ENCODE data around the gene HNRNPUL2. TPM values are rescaled to one million over a fixed set of nuclear protein-coding genes. Genes with fewer than 3 reads are reported as not detected.

Gene HNRNPUL2
- total and polyA plus RNA-seq, 10 of the 15 experiments (the other 5 are each of a cell fraction or from before 2014, with no cell fraction given) = 1.6 to 72.2 (median 14.9) TPM

DNA sequence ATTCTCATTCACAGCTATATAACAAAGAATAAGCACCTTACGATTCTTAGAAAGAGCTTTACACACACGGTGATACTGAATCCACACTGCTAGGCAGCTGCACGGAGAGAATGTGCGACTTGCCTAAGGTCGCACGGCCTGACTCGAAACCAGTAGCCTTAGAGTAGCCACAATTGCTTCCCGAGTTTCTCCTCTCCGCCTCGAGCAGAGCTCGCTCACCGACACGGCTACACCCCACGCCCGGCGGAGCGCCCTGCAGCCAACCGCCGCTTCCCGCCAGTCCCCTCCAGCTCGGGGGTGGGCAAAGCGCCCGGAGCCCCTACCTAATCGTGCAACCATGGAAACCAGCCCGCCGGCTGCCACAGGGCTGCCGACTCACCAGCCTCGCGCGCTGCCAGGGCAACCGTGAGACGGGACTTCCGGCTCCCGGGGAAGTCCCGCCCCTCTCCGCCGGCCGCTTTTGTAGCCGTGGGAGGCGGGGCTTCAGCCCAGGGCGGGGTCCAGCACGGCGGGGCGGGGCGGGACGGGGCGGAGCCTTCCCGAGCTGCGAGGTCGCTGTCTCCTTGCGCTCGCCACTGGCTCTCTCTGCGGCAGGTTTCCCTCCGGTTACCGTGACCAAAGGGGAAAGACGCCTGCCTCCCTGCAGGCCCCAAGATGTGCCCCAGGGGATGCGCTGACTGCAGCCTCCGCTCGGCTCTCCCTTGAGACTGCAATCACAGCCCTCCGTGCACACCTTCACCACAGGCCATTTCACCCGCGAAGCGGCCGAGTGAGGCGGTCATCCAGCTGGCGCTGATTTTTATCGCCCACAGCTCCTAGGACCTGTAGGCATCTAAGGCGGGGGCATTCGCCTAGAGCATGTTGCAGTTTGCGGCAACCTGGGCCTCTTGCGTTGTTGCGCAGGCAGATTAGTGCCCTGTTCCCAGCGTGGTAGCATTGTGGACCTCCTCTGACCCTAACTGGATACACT is 21.1 kb downstream of the HNRNPUL2 start (continued):
- TF ChIP-seq, protein P1, sequence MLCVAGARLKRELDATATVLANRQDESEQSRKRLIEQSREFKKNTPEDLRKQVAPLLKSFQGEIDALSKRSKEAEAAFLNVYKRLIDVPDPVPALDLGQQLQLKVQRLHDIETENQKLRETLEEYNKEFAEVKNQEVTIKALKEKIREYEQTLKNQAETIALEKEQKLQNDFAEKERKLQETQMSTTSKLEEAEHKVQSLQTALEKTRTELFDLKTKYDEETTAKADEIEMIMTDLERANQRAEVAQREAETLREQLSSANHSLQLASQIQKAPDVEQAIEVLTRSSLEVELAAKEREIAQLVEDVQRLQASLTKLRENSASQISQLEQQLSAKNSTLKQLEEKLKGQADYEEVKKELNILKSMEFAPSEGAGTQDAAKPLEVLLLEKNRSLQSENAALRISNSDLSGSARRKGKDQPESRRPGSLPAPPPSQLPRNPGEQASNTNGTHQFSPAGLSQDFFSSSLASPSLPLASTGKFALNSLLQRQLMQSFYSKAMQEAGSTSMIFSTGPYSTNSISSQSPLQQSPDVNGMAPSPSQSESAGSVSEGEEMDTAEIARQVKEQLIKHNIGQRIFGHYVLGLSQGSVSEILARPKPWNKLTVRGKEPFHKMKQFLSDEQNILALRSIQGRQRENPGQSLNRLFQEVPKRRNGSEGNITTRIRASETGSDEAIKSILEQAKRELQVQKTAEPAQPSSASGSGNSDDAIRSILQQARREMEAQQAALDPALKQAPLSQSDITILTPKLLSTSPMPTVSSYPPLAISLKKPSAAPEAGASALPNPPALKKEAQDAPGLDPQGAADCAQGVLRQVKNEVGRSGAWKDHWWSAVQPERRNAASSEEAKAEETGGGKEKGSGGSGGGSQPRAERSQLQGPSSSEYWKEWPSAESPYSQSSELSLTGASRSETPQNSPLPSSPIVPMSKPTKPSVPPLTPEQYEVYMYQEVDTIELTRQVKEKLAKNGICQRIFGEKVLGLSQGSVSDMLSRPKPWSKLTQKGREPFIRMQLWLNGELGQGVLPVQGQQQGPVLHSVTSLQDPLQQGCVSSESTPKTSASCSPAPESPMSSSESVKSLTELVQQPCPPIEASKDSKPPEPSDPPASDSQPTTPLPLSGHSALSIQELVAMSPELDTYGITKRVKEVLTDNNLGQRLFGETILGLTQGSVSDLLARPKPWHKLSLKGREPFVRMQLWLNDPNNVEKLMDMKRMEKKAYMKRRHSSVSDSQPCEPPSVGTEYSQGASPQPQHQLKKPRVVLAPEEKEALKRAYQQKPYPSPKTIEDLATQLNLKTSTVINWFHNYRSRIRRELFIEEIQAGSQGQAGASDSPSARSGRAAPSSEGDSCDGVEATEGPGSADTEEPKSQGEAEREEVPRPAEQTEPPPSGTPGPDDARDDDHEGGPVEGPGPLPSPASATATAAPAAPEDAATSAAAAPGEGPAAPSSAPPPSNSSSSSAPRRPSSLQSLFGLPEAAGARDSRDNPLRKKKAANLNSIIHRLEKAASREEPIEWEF (IDR thresholded peaks at IDR 0.05; ENCODE audit: insufficient replicate concordance, low read depth, low read length) = no peak
- TF ChIP-seq SMAD5 (IDR thresholded peaks at IDR 0.05; ENCODE audit: low read depth) = no peak; the same call in 1 of the 2 replicates
- TF ChIP-seq NR2F1 (conservative IDR thresholded peaks at IDR 0.05) = no peak
- TF ChIP-seq CREB1 (IDR thresholded peaks at IDR 0.05; ENCODE audit: low read depth) = 0 out of 2 replicates have a peak, but pooled peaks have one; percentile 38
- no peak; a peak in 2 of 4 replicates for TF ChIP-seq BHLHE40 (IDR thresholded peaks at IDR 0.05; ENCODE audit: borderline replicate concordance in 1 of 2, low read depth in 2 of 2, low read length in 1 of 2)
- TF ChIP-seq CREM (IDR thresholded peaks at IDR 0.05; ENCODE audit: low read depth) = no peak
- TF ChIP-seq BMI1 (IDR thresholded peaks at IDR 0.05; ENCODE audit: borderline replicate concordance) = peak; percentile 92
- no peak for TF ChIP-seq TCF12 (IDR thresholded peaks at IDR 0.05; ENCODE audit: low read depth, low read length)
- TF ChIP-seq, protein P2, sequence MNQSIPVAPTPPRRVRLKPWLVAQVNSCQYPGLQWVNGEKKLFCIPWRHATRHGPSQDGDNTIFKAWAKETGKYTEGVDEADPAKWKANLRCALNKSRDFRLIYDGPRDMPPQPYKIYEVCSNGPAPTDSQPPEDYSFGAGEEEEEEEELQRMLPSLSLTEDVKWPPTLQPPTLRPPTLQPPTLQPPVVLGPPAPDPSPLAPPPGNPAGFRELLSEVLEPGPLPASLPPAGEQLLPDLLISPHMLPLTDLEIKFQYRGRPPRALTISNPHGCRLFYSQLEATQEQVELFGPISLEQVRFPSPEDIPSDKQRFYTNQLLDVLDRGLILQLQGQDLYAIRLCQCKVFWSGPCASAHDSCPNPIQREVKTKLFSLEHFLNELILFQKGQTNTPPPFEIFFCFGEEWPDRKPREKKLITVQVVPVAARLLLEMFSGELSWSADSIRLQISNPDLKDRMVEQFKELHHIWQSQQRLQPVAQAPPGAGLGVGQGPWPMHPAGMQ (IDR thresholded peaks at IDR 0.05; ENCODE audit: borderline replicate concordance) = no peak
- TF ChIP-seq, protein P3, sequence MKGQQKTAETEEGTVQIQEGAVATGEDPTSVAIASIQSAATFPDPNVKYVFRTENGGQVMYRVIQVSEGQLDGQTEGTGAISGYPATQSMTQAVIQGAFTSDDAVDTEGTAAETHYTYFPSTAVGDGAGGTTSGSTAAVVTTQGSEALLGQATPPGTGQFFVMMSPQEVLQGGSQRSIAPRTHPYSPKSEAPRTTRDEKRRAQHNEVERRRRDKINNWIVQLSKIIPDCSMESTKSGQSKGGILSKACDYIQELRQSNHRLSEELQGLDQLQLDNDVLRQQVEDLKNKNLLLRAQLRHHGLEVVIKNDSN (IDR thresholded peaks at IDR 0.05; ENCODE audit: borderline replicate concordance, extremely low read length, insufficient read depth, low read depth, low read length) = no peak
- no peak for TF ChIP-seq EGR1 (IDR thresholded peaks at IDR 0.05; ENCODE audit: borderline replicate concordance in 1 of 2, low read depth in 2 of 2, low read length in 2 of 2)
- TF ChIP-seq, protein P4, sequence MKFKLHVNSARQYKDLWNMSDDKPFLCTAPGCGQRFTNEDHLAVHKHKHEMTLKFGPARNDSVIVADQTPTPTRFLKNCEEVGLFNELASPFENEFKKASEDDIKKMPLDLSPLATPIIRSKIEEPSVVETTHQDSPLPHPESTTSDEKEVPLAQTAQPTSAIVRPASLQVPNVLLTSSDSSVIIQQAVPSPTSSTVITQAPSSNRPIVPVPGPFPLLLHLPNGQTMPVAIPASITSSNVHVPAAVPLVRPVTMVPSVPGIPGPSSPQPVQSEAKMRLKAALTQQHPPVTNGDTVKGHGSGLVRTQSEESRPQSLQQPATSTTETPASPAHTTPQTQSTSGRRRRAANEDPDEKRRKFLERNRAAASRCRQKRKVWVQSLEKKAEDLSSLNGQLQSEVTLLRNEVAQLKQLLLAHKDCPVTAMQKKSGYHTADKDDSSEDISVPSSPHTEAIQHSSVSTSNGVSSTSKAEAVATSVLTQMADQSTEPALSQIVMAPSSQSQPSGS (IDR thresholded peaks at IDR 0.05; ENCODE audit: low read length) = no peak
- TF ChIP-seq, protein P5, sequence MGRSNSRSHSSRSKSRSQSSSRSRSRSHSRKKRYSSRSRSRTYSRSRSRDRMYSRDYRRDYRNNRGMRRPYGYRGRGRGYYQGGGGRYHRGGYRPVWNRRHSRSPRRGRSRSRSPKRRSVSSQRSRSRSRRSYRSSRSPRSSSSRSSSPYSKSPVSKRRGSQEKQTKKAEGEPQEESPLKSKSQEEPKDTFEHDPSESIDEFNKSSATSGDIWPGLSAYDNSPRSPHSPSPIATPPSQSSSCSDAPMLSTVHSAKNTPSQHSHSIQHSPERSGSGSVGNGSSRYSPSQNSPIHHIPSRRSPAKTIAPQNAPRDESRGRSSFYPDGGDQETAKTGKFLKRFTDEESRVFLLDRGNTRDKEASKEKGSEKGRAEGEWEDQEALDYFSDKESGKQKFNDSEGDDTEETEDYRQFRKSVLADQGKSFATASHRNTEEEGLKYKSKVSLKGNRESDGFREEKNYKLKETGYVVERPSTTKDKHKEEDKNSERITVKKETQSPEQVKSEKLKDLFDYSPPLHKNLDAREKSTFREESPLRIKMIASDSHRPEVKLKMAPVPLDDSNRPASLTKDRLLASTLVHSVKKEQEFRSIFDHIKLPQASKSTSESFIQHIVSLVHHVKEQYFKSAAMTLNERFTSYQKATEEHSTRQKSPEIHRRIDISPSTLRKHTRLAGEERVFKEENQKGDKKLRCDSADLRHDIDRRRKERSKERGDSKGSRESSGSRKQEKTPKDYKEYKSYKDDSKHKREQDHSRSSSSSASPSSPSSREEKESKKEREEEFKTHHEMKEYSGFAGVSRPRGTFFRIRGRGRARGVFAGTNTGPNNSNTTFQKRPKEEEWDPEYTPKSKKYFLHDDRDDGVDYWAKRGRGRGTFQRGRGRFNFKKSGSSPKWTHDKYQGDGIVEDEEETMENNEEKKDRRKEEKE (IDR thresholded peaks at IDR 0.05) = no peak

Measured in GM12878 (cell line).